ENCODE measurements around the gene MSN.
"Not testable (repeated sequence)": the region's sequence is repeated elsewhere in the genome, so short reads cannot be mapped to it uniquely, and the experiment has no call there.

MSN gene

GRCh38 chrX:65667503-65668376 is at the start of gene MSN:
Gene MSN, plus strand, starts transcription at chrX:65667654. Its CDS starts 188 bp downstream, at chrX:65667842.
- in situ Hi-C loops (cut with MboI; ENCODE audit: low sequenced_read_pairs) = no loop called here

DNA sequence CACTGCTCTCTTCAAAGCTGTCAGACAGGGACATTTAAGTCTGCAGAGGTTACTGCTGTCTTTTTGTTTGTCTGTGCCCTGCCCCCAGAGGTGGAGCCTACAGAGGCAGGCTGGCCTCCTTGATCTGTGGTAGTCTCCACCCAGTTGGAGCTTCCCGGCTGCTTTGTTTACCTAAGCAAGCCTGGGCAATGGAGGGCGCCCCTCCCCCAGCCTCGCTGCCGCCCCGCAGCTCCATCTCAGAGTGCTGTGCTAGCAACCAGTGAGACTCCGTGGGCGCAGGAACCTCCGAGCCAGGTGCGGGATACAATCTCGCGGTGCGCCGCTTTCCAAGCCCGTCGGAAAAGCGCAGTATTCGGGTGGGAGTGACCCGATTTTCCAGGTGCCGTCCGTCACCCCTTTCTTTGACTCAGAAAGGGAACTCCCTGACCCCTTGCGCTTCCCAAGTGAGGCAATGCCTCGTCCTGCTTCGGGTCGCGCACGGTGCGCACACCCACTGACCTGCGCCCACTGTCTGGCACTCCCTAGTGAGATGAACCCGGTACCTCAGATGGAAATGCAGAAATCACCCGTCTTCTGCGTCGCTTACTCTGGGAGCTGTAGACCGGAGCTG is 47.3 kb upstream of the MSN start:
- in situ Hi-C loops (cut with MboI; ENCODE audit: low sequenced_read_pairs) = not testable (repeated sequence)

DNA sequence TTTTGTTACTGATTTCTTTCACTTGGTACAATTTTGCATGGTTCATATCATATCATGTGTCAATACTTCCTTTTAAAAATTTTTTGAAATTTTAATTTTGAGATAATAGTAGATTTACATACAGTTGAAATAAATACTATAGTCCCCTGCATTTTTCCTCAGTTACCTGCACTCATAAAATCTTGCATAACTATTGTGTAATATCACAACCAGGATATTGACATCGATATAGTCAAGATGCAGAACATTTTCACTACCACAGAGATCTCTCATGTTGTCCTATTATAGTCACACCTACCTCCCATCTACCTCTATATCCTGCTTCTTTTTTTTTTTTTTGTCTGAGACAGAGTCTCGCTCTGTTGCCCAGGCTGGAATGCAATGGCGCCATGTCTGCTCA is 36.7 kb upstream of the MSN start:
- in situ Hi-C loops (cut with MboI; ENCODE audit: low sequenced_read_pairs) = no loop called here

DNA sequence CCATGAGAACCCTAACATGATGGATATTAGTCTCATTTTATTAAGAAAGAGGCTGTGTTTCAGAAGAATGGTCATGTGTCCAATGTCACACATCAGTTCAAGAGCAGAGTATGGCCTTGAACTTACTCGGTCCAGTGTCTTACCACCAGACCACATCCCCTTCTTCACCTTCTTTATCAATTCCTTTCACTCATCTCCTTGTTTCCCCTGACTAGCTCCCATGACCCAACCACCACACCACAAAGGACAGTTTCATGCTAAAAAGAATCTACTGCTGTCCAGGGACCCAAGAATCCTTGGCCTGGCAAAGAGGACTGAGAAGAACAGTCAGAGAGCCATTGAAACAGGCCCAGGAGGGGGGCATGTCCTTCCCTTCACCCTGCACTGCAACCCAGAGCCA is 33.6 kb upstream of the MSN start:
- in situ Hi-C loops (cut with MboI; ENCODE audit: low sequenced_read_pairs) = no loop called here

- in situ Hi-C loops (cut with MboI; ENCODE audit: low sequenced_read_pairs) = no loop called here
These were observed 32.7 kb upstream of the MSN start for GRCh38 chrX:65634732-65635131.

DNA sequence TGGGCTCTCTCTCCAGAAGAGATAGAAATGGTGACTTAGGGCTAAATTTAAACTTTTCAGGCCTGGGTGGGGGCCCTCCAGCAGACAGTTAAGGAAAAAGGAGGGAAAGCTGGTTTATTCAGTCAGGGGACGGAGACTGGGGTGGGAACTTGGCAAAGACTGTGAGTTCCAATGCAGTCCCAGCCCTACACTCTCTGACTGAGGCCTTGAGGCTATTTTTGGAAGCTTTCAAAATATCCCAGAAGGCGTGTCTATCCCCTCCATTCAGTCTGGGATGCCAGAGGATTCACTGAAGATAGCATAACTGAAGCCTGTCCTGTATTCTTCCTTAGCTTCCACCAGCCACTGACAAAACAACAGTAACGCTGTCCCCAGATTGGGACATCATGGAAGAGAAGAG is 32.1 kb upstream of the MSN start:
- in situ Hi-C loops (cut with MboI; ENCODE audit: low sequenced_read_pairs) = no loop called here

DNA sequence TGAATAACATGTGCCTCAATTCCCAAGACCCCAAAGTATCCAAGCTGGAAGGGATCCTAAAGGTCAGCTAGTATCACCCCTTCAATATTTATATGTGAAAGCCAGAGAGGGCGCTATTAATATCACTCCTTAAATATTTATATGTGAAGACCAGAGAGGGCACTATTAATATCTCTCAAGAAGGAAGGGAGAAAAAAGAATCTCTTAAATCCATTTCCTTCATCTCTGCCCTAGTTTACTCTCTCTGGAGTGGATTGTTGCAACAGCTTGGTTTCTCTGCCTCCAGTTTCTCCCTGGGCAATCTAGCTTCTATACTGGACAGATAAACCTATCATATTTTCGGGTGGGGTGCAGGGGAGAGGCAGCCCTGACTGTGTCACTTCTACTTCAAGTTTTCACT is 31.6 kb upstream of the MSN start:
- in situ Hi-C loops (cut with MboI; ENCODE audit: low sequenced_read_pairs) = no loop called here

- in situ Hi-C loops (cut with MboI; ENCODE audit: low sequenced_read_pairs) = not testable (repeated sequence)
These were observed 31.2 kb upstream of the MSN start for GRCh38 chrX:65636261-65636660.

DNA sequence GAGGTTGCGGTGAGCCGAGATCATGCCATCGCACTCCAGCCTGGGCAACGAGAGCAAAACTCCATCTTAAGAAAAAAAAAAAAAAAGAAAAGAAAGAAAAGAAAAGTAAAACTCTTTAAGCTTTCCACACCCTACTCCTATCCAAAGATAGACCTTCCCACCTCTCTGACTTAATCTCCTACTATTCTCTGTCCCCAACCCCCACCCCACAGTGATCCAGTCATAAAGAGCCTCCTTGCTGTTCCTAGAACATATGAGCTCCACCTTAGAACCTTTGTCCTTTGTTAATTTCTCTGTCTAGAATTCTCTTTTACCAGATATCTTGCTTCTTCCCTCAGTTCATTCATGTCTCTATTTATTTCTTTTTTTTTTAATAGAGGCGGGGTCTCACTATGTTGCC is 30.1 kb upstream of the MSN start:
- in situ Hi-C loops (cut with MboI; ENCODE audit: low sequenced_read_pairs) = no loop called here

DNA sequence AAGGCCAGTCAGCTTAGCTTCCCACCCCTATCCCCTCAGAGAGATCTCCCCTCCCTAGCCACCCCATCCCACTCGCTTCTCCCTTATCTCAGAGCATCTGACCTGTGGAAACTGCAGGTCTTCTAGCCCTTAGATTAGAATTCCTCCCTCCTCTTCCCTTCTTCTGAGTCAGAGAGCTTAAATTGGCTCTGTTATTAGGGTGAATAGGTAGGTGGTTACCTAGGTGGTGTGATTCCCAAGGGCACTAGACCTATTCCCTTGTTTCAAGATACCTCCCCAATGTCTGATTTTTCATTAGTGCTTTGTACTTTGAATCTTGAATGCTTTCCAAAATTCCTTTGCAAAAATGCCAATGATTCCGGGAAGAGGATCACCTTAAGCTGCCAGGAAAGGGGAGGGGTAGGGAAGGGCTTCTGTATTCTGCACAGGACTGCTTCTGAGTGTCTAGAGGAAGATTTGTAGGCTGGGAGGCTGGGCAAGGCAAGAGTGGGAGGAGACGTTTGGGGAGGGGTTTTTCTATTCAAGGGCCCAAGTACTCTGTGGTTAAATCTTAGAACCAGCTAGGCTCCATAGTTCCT is 24.5 kb upstream of the MSN start:
- in situ Hi-C loops (cut with MboI; ENCODE audit: low sequenced_read_pairs) = no loop called here

- in situ Hi-C loops (cut with MboI; ENCODE audit: low sequenced_read_pairs) = no loop called here
These were observed 23.9 kb upstream of the MSN start for GRCh38 chrX:65643531-65644052.

DNA sequence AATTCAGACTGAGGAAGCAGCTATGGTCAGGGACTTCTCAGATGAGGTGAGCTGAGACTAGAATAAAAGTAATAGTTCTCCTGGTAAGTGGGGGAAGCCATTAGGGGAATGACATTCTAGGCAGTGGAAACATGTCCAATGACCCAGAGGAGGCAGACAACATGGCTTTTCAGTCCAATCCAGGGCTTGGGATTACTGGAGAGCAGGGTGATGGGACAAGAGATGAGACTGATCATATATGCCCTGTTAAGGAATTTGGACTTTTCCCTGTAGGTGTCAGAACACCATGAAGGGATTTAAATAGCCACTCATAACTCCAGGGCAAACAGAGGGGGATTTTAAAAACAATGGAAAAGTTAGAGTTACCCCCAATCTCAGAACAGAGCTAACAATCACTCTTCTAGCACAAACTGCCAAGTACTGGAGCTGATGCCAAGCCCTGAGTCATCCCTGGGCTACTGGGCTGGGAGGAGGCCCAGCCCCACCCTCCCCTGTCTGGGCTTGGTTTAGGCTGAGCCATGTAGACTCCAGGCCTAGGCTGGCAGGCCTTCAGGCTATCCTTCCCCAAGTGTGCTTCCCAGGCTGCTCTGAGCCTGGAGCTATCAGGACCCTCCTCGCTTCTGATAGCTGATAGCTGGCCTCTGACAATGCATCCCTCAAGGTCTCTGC is 22.7 kb upstream of the MSN start:
- in situ Hi-C loops (cut with MboI; ENCODE audit: low sequenced_read_pairs) = no loop called here

GRCh38 chrX:65647801-65648200 is 19.7 kb upstream of the MSN start:
- in situ Hi-C loops (cut with MboI; ENCODE audit: low sequenced_read_pairs) = no loop called here

DNA sequence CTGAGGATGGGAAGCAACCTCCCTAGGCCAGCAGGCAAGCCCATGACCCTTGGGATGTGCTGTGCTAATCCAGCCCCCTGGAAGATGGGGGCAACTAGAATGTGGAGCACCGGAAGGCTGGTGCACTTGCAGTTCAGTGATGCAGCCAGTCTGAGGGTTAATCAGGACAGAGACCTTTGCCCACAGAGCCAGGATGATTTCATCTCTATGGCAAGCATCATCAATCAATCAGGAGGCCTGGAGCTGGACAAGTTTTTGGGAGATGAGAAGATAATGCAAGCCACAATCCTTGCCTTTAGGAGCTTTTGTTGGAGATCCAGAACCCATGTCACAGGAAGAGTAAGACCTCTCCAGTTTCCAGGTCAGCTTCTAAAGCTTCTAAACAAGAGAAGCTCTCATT is 15.4 kb upstream of the MSN start:
- in situ Hi-C loops (cut with MboI; ENCODE audit: low sequenced_read_pairs) = no loop called here

GRCh38 chrX:65657009-65657441 is 10.4 kb upstream of the MSN start:
- in situ Hi-C loops (cut with MboI; ENCODE audit: low sequenced_read_pairs) = not testable (repeated sequence)

DNA sequence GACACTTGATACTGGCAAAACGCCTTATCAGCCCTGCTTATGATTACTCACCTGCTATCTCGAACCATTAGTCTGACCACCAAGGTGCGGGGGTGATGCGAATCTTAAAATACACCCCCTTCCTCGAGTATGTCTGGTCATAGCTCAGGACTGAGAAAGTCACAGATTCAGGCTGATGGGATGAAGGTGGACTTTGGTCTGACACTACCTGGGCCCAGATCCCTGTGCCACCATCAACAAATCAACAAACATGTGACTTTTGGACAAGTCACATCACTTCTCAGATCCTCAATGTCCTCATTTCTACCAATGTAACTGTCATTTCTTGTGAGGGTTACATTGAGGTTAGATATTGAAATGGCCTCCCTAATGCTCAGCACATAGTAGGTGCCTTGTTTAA is 9.8 kb upstream of the MSN start:
- in situ Hi-C loops (cut with MboI; ENCODE audit: low sequenced_read_pairs) = no loop called here

- in situ Hi-C loops (cut with MboI; ENCODE audit: low sequenced_read_pairs) = no loop called here
These were observed 9.2 kb upstream of the MSN start for GRCh38 chrX:65658229-65658628.

DNA sequence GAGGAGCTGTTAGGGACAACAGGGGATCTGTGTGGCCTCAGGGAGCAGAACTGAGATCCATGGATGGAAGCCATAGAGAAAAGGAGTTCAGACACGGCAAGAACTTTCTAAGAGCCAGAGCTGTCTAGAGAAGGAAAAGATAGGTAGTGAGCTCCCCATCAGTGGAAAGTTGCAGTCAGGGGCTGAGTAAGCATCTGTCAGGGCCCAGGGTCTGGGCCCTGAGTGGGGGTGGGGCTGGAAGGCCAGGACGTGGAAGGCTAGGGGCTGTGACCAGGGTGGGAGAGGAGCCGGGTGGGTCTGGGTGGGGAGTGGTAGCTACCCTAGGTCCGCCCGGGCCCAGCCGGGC is 324 bp upstream of the MSN start:
- in situ Hi-C loops (cut with MboI; ENCODE audit: low sequenced_read_pairs) = no loop called here

GRCh38 chrX:65668377-65669310 is 1.2 kb downstream of the MSN start:
- in situ Hi-C loops (cut with MboI; ENCODE audit: low sequenced_read_pairs) = no loop called here

DNA sequence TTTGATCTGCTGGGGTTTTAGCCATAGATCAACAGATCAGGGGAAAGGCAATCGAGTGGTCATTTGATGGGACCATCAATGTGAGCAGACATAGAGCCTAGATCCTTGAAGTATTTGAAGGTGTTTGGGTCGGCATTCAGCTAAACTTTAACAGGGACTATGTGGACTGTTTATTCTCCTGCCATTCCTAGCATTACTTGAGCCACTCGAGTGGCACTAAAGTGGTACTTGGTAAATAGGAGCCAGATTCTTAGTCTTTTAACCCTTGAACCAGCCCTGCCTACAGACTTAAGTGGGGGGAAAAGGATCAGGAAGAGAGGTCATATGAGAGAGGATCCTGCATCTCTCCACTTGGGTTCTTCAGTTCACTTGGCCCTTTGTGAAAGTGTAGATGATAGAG is 3.8 kb downstream of the MSN start:
- in situ Hi-C loops (cut with MboI; ENCODE audit: low sequenced_read_pairs) = no loop called here
